Stomach (tissue), 9 donors: ENCODE results near the gene IDI2. TPM values are rescaled to one million over a fixed set of nuclear protein-coding genes. Genes with fewer than 3 reads are reported as not detected.
A peak's percentile ranks its signal among the peaks of the same experiment; 100 is the strongest.

ENCODE experiments used
- DNase-seq, 2 donors: peaks; one replicate each; pipeline versions ENCODE4 v3.0.0 to v3.0.0-alpha.2; 2013 to 2019
- H3K27ac ChIP-seq, 5 donors: fragments of 200-600 bp in 4 of 5; sonication (generic) in 4 of 5; one replicate each; pipeline ENCODE4 v1.5.1; 2013 to 2019; ENCODE audit warnings: mild to moderate bottlenecking in 1 of 5, moderate library complexity in 1 of 5
- H3K27me3 ChIP-seq, 3 donors: fragments of 200-600 bp; sonication (generic); one replicate each; pipeline ENCODE4 v1.5.1; 2017 to 2019; ENCODE audit warnings: mixed run types in 1 of 3
- H3K36me3 ChIP-seq, 4 donors: fragments of 200-600 bp; sonication (generic); 1 replicate in 3 of 4; 2 replicates in 1 of 4; pipeline ENCODE4 v1.5.1; 2016 to 2019
- H3K4me1 ChIP-seq, 4 donors: fragments of 200-600 bp; sonication (generic); one replicate each; pipeline ENCODE4 v1.5.1; 2016 to 2019
- H3K4me3 ChIP-seq, 4 donors: fragments of 200-600 bp; sonication (generic) in 3 of 4; one replicate each; pipeline ENCODE4 v1.5.1; 2016 to 2019; ENCODE audit warnings: mild to moderate bottlenecking in 1 of 4
- H3K9me3 ChIP-seq, 4 donors: fragments of 200-600 bp; sonication (generic); one replicate each; pipeline ENCODE4 v1.5.1; 2016 to 2019
- EP300 ChIP-seq: sonication (generic); formaldehyde crosslinking; IDR thresholded peaks from one replicate; pipeline ENCODE4 v1.6.1; 2017; ENCODE audit warnings: antibody characterized with exemption
- POLR2A ChIP-seq, 4 donors: fragments of 450-650 bp; IDR thresholded peaks; one replicate each; pipeline ENCODE4 v1.6.1; 2016; ENCODE audit warnings: antibody characterized with exemption in 4 of 4, control low read depth in 2 of 4, mild to moderate bottlenecking in 1 of 4, moderate library complexity in 1 of 4
- POLR2AphosphoS5 ChIP-seq, 3 donors: sonication (generic); formaldehyde crosslinking; IDR thresholded peaks; one replicate each; pipeline ENCODE4 v1.6.1; 2016; ENCODE audit warnings: antibody characterized with exemption in 3 of 3
- WGBS, 5 donors: extraction: QIAGEN DNeasy Blood & Tissue Kit in 3 of 5; methylation state at CpG; one replicate each; pipeline versions ENCODE4 v1.1.5 to v1.1.7; 2013 to 2018; 5-methylcytosine and 5-hydroxymethylcytosine counted together
- intact Hi-C: fragments of 100-400 bp; cut with DNase I; formaldehyde crosslinking; loops from one replicate; pipeline ENCODE4 v1.15.1; 2023; ENCODE audit warnings: low total_unique reads
- polyA plus RNA-seq, 3 donors: library from polyadenylated mRNA; stranded (reverse); fragments of 200-250 nt; gene quantifications; one replicate each; pipeline ENCODE4 v1.2.3, GENCODE V29; 2013
- total RNA-seq, 5 donors: library from RNA; depleted of rRNA; stranded (reverse); fragments of >200 nt; gene quantifications; one replicate each; pipeline versions ENCODE4 v1.1.0 to v1.2.3, GENCODE V29; 2014 to 2016
- TF ChIP-seq, protein P1 (sequence below), 7 experiments: fragments of 450-650 bp in 4 of 7; fragments of 200-600 bp in 3 of 7; sonication (generic) in 3 of 7; IDR thresholded peaks; one replicate each; pipeline ENCODE4 v1.5.1; 2016 to 2019; ENCODE audit warnings: antibody characterized with exemption in 7 of 7, control low read depth in 2 of 7, mild to moderate bottlenecking in 1 of 7
- donor health status: healthy with polysubstance abuse.
- donor health status: Bipolar disorder and iron deficiency.
- donor health status: healthy.

IDI2 gene
- total and polyA plus RNA-seq, 8 donors = 2.9 TPM; not detected in 7

DNA sequence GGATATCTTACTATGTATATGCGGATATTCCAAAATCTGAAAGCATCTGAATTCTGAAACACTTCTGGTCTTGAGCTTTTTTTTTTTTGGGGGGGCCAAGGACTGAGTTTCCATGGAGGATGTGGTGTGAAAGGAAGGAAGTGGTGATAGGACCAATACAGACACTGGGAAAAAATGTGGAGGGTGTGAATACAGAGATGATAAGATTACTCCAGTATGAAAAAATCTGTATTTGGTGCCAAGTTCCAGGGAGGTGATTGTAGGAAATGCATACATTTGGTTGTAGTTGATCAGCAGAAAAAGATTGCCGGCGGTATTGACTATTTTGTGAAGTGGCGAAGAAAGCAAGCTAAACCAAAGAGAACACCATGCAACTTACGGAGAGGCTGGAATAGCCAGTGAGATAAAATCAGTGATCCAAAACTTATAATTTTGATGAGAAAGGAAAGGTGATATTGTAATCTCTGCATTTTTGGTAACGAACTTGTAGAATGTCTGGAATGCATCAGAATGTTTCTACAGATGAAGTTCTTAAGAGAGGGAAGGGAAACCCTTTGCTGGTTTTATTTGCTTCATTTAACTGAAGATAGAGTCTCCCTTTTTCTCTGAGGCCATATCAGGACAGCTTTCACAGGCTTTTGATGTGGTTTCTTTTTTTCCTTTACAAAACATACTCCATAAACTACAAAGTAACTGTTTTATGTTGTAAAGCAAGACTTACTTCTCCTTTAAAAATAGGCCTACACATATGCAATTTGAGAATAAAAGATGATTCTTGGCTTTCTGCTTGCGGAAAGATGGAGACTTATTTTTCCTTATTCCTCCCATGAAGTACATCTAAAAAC is 36.5 kb upstream of the IDI2 start:
- Histone ChIP-seq H3K27ac (peak overlapping the region in 1 of 5 donors; percentile 1), H3K36me3 (peaks cover 6 to 14% (median 9%) of the 10 kb centered on the region in 4 donors), H3K9me3 (no peaks in the 10 kb centered on the region), H3K4me1 (peaks cover 23 to 68% (median 26%) of the 10 kb centered on the region in 4 donors), H3K27me3 (no peaks in the 10 kb centered on the region), H3K4me3 (no peak overlapping the region)
- DNase-seq = no peak
- intact Hi-C loops = no loop called here
- TF ChIP-seq EP300 (no peak), POLR2A (IDR thresholded peaks at IDR 0.05) (no peak), POLR2AphosphoS5 (IDR thresholded peaks at IDR 0.05) (no peak)
- TF ChIP-seq, protein P1, sequence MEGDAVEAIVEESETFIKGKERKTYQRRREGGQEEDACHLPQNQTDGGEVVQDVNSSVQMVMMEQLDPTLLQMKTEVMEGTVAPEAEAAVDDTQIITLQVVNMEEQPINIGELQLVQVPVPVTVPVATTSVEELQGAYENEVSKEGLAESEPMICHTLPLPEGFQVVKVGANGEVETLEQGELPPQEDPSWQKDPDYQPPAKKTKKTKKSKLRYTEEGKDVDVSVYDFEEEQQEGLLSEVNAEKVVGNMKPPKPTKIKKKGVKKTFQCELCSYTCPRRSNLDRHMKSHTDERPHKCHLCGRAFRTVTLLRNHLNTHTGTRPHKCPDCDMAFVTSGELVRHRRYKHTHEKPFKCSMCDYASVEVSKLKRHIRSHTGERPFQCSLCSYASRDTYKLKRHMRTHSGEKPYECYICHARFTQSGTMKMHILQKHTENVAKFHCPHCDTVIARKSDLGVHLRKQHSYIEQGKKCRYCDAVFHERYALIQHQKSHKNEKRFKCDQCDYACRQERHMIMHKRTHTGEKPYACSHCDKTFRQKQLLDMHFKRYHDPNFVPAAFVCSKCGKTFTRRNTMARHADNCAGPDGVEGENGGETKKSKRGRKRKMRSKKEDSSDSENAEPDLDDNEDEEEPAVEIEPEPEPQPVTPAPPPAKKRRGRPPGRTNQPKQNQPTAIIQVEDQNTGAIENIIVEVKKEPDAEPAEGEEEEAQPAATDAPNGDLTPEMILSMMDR (IDR thresholded peaks at IDR 0.05) = no peak
- WGBS, 5 donors = 45 to 70% (median 57%) methylated on average over 7 of the region's 7 CpGs

DNA sequence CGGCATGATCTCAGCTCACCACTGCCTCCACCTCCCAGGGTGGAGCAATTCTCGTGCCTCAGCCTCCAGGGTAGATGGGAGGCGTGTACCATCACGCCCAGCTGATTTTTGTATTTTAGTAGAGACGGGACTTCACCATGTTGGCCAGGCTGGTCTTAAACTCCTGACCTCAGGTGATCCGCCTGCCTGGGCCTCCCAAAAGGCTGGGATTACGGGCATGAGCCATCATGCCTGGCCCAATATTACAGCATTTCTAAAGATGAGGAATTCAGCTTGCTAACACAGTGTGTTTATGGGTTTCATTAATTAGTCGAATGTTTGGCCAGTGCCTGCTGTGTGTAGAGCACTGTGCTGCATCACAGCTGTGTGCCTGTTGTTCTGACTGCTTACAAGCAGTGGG is 34.2 kb upstream of the IDI2 start:
- H3K27me3 ChIP-seq = no peaks in the 10 kb centered on the region
- 89 to 97% (median 95%) methylated on average over 7 to 8 of the region's 8 CpGs for WGBS, 5 donors
- TF ChIP-seq, protein P1 (IDR thresholded peaks at IDR 0.05) = no peak
- no peak for TF ChIP-seq POLR2A (IDR thresholded peaks at IDR 0.05)
- no peak for TF ChIP-seq POLR2AphosphoS5 (IDR thresholded peaks at IDR 0.05)
- TF ChIP-seq EP300 = no peak
- H3K4me3 ChIP-seq = no peak overlapping the region
- no peak overlapping the region for H3K27ac ChIP-seq
- DNase-seq = no peak
- intact Hi-C loops = no loop called here
- peaks cover 30 to 77% (median 36%) of the 10 kb centered on the region in 4 donors for H3K4me1 ChIP-seq
- H3K36me3 ChIP-seq = peaks cover 6 to 14% (median 9%) of the 10 kb centered on the region in 4 donors
- no peaks in the 10 kb centered on the region for H3K9me3 ChIP-seq

DNA sequence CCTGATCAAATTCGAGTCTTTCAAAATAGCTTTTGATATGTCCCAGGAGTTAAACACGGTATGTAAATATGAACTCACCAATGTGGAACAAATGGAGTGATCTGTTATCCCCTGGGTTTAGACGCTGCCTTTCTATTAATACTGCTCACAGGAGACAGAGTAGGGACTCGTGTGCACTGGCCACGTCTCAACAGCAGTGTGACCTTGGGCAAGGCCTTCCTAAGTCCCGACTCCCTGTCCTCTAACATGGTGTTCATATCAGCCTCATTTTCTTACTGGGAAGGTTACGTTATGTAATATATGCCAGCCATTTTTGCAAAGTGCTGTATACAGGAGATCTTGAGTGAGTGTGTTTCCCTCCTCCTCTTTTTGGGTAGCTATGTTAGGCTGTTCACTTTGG is 32.4 kb upstream of the IDI2 start:
- peak in 1 of 2 donors; percentile 52 for DNase-seq
- intact Hi-C loops = no loop called here
- Histone ChIP-seq H3K4me1 (peaks cover 41 to 86% (median 52%) of the 10 kb centered on the region in 4 donors), H3K27me3 (no peaks in the 10 kb centered on the region), H3K9me3 (no peaks in the 10 kb centered on the region), H3K36me3 (peaks cover 0 to 17% (median 10%) of the 10 kb centered on the region in 4 donors), H3K27ac (peak overlapping the region; percentile 42 to 99 (median 98)), H3K4me3 (peak overlapping the region in 3 of 4 donors; percentile 77 to 99 (median 94))
- TF ChIP-seq, protein P1 (IDR thresholded peaks at IDR 0.05) = no peak
- TF ChIP-seq POLR2A (IDR thresholded peaks at IDR 0.05) = no peak
- TF ChIP-seq EP300 = no peak
- no peak for TF ChIP-seq POLR2AphosphoS5 (IDR thresholded peaks at IDR 0.05)
- WGBS, 5 donors = 31 to 58% (median 35%) methylated on average over 7 of the region's 7 CpGs

DNA sequence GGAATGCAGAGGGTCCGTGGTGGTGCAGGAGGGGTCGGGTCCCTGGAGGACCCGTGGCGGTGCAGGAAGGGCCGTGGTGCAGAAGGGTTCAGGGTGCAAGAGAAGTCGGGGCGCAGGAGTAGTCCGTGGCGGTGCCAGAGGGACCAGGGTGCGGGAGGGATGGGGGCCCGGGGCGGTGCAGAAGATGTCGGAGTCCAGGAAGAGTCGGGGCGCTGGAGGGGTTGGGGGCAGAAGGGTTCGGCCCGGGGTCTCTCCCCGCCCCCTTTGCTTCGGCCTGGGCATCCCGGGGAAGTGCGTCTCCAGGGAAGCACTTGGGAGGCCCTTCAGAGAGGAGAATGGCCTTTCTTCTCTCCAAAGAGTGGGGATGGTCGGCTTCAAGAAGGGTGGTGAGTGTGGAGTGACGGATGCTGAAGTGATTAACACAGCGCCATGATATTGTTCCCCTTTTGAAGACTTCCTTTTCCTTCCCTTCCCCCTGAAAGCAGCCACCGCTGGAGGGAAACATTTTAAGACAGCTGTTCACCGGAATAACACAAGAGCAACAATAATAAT is 31.5 kb upstream of the IDI2 start:
- Histone ChIP-seq H3K4me3 (peak overlapping the region; percentile 77 to 99 (median 94)), H3K9me3 (no peaks in the 10 kb centered on the region), H3K27ac (peak overlapping the region; percentile 98 to 99 (median 98)), H3K4me1 (peaks cover 32 to 86% (median 52%) of the 10 kb centered on the region in 4 donors), H3K27me3 (no peaks in the 10 kb centered on the region), H3K36me3 (peaks cover 0 to 23% (median 18%) of the 10 kb centered on the region in 4 donors)
- intact Hi-C loops = no loop called here
- 1 to 2% (median 1%) methylated on average over 20 to 26 of the region's 26 CpGs for WGBS, 5 donors
- DNase-seq = peak in 1 of 2 donors; percentile 48
- TF ChIP-seq, protein P1 (IDR thresholded peaks at IDR 0.05) = no peak
- TF ChIP-seq EP300 (no peak), POLR2AphosphoS5 (IDR thresholded peaks at IDR 0.05) (no peak), POLR2A (IDR thresholded peaks at IDR 0.05) (no peak)
